ENCODE results near the gene CHD9NB.
A peak's percentile ranks its signal among the peaks of the same experiment; 100 is the strongest.
"Not testable (repeated sequence)": the region's sequence is repeated elsewhere in the genome, so short reads cannot be mapped to it uniquely, and the experiment has no call there.

GRCh38 chr16:53051255-53051654 is 1.4 kb downstream of the CHD9NB start:
- TF ChIP-seq ZNF146 (tag by site-specific recombination; IDR thresholded peaks at IDR 0.05) (peak; percentile 77), ZNF580 (tag by site-specific recombination; IDR thresholded peaks at IDR 0.05) (peak; percentile 58; the same call in 1 of the 2 replicates)
- not testable (repeated sequence) for TF ChIP-seq CTCF (tag by site-specific recombination; IDR thresholded peaks at IDR 0.05); REST (tag by site-specific recombination; IDR thresholded peaks at IDR 0.05); HOXD13 (CRISPR knock-in tag; IDR thresholded peaks at IDR 0.05; ENCODE audit: borderline replicate concordance); ZNF510 (tag by site-specific recombination; IDR thresholded peaks at IDR 0.05; ENCODE audit: insufficient replicate concordance); ZNF449 (tag by site-specific recombination; IDR thresholded peaks at IDR 0.05); ZNF214 (tag by site-specific recombination; IDR thresholded peaks at IDR 0.05; ENCODE audit: borderline replicate concordance)

All from HEK293 (cell line).